Activated T-helper 2 cell treated with anti-CD3 and anti-CD28 coated beads, Interferon-gamma antibody, Interleukin-2, Interleukin-4, amounts not matched to agents 10 μg/mL and 5 μg/mL and 100 μg/mL, durations not matched to agents 14 hours and 24 hours and 36 hours (primary cell): ENCODE data around the gene P2RY8. TPM values are rescaled to one million over a fixed set of nuclear protein-coding genes. Genes with fewer than 3 reads are reported as not detected.
"Not testable (repeated sequence)": the region's sequence is repeated elsewhere in the genome, so short reads cannot be mapped to it uniquely, and the experiment has no call there.

Experiments used
- DNase-seq: peaks from one replicate; pipeline ENCODE4 v3.0.0; 2021; ENCODE audit warnings: low spot score
- H3K27ac Mint-ChIP-seq: one replicate; pipeline ENCODE4 v1.8.0; 2021; ENCODE audit warnings: mixed read lengths
- H3K27me3 Mint-ChIP-seq: one replicate; pipeline ENCODE4 v1.8.0; 2021; ENCODE audit warnings: low read depth, mixed read lengths
- H3K36me3 Mint-ChIP-seq: one replicate; pipeline ENCODE4 v1.8.0; 2021; ENCODE audit warnings: low read depth, mixed read lengths
- H3K4me1 Mint-ChIP-seq: one replicate; pipeline ENCODE4 v1.8.0; 2021; ENCODE audit warnings: low read depth, mixed read lengths
- H3K4me3 Mint-ChIP-seq: one replicate; pipeline ENCODE4 v1.8.0; 2021; ENCODE audit warnings: low read depth, mild to moderate bottlenecking, moderate library complexity, mixed read lengths
- H3K9me3 Mint-ChIP-seq: one replicate; pipeline ENCODE4 v1.8.0; 2021; ENCODE audit warnings: mixed read lengths
- intact Hi-C: fragments of 100-400 bp; cut with micrococcal nuclease; formaldehyde crosslinking; loops from one replicate; pipeline ENCODE4 v1.15.1; 2023
- total RNA-seq: library from RNA; stranded (reverse); gene quantifications from 2 replicates; pipeline ENCODE4 v1.2.3, GENCODE V29; 2022

Gene P2RY8
- total RNA-seq, 1 donor from 2014 or later: 34.5 TPM

- no peaks in the 10 kb centered on the region for H3K36me3 Mint-ChIP-seq
- H3K9me3 Mint-ChIP-seq: no peaks in the 10 kb centered on the region
- no peak overlapping the region for H3K4me3 Mint-ChIP-seq
- no peak for DNase-seq
- H3K27ac Mint-ChIP-seq: no peak overlapping the region
- intact Hi-C loops: no loop called here
- H3K27me3 Mint-ChIP-seq: peaks cover 6% of the 10 kb centered on the region
- H3K4me1 Mint-ChIP-seq: peaks cover 39% of the 10 kb centered on the region
These were observed 24.2 kb upstream of the P2RY8 start for GRCh38 chrX:1561164-1561563.

- peaks cover 37% of the 10 kb centered on the region for H3K4me1 Mint-ChIP-seq
- intact Hi-C loops: no loop called here
- H3K9me3 Mint-ChIP-seq: peaks cover 10% of the 10 kb centered on the region
- H3K36me3 Mint-ChIP-seq: peaks cover 10% of the 10 kb centered on the region
- peak; percentile 7 for DNase-seq
- no peak overlapping the region for H3K27ac Mint-ChIP-seq
- H3K27me3 Mint-ChIP-seq: peaks cover 6% of the 10 kb centered on the region
- no peak overlapping the region for H3K4me3 Mint-ChIP-seq
These were observed 21.9 kb upstream of the P2RY8 start for GRCh38 chrX:1558761-1559468.

- DNase-seq: peak; percentile 4
- H3K4me3 Mint-ChIP-seq, H3K27me3 Mint-ChIP-seq, H3K27ac Mint-ChIP-seq, intact Hi-C loops: not testable (repeated sequence)
- peaks cover 14% of the 10 kb centered on the region for H3K9me3 Mint-ChIP-seq
- peaks cover 35% of the 10 kb centered on the region for H3K4me1 Mint-ChIP-seq
- H3K36me3 Mint-ChIP-seq: peaks cover 10% of the 10 kb centered on the region
These were observed 20.5 kb upstream of the P2RY8 start for GRCh38 chrX:1557442-1557841.

GRCh38 chrX:1555370-1555769 lies 18.4 kb upstream of the P2RY8 start:
- Mint-ChIP-seq H3K27me3 (peaks cover 5% of the 10 kb centered on the region), H3K9me3 (peaks cover 18% of the 10 kb centered on the region), H3K4me1 (peaks cover 32% of the 10 kb centered on the region), H3K27ac (peak overlapping the region; percentile 24), H3K36me3 (peaks cover 20% of the 10 kb centered on the region), H3K4me3 (no peak overlapping the region)
- intact Hi-C loops: no loop called here
- DNase-seq: no peak

- no peak overlapping the region for H3K4me3 Mint-ChIP-seq
- intact Hi-C loops: no loop called here
- peaks cover 5% of the 10 kb centered on the region for H3K27me3 Mint-ChIP-seq
- H3K4me1 Mint-ChIP-seq: peaks cover 34% of the 10 kb centered on the region
- peak; percentile 66 for DNase-seq
- H3K27ac Mint-ChIP-seq: peak overlapping the region; percentile 45
- peaks cover 18% of the 10 kb centered on the region for H3K9me3 Mint-ChIP-seq
- peaks cover 23% of the 10 kb centered on the region for H3K36me3 Mint-ChIP-seq
These were observed 17.7 kb upstream of the P2RY8 start for GRCh38 chrX:1554469-1555210.

- Mint-ChIP-seq H3K4me1 (peaks cover 25% of the 10 kb centered on the region), H3K36me3 (peaks cover 23% of the 10 kb centered on the region), H3K27ac (no peak overlapping the region), H3K9me3 (peaks cover 23% of the 10 kb centered on the region), H3K27me3 (peaks cover 5% of the 10 kb centered on the region), H3K4me3 (no peak overlapping the region)
- DNase-seq: no peak
- intact Hi-C loops: no loop called here
These were observed 15.1 kb upstream of the P2RY8 start for GRCh38 chrX:1551959-1552546.

- peaks cover 14% of the 10 kb centered on the region for H3K9me3 Mint-ChIP-seq
- H3K27ac Mint-ChIP-seq: no peak overlapping the region
- H3K27me3 Mint-ChIP-seq: peaks cover 4% of the 10 kb centered on the region
- H3K4me3 Mint-ChIP-seq: no peak overlapping the region
- intact Hi-C loops: no loop called here
- H3K4me1 Mint-ChIP-seq: peaks cover 8% of the 10 kb centered on the region
- H3K36me3 Mint-ChIP-seq: peaks cover 12% of the 10 kb centered on the region
- DNase-seq: peak; percentile 6
These were observed 9.8 kb upstream of the P2RY8 start for GRCh38 chrX:1546691-1547251.

GRCh38 chrX:1545776-1546408 lies 8.9 kb upstream of the P2RY8 start:
- Mint-ChIP-seq H3K36me3 (peaks cover 9% of the 10 kb centered on the region), H3K27me3 (no peaks in the 10 kb centered on the region), H3K4me1 (peaks cover 5% of the 10 kb centered on the region), H3K4me3 (no peak overlapping the region), H3K9me3 (peaks cover 12% of the 10 kb centered on the region), H3K27ac (peak overlapping the region; percentile 1)
- DNase-seq: peak; percentile 5
- intact Hi-C loops: no loop called here

- Mint-ChIP-seq H3K27ac (no peak overlapping the region), H3K4me3 (no peak overlapping the region), H3K9me3 (peaks cover 7% of the 10 kb centered on the region), H3K4me1 (peaks cover 3% of the 10 kb centered on the region), H3K36me3 (peaks cover 6% of the 10 kb centered on the region), H3K27me3 (no peaks in the 10 kb centered on the region)
- intact Hi-C loops: no loop called here
- DNase-seq: no peak
These were observed 6.2 kb upstream of the P2RY8 start for GRCh38 chrX:1542994-1543725.

- H3K27me3 Mint-ChIP-seq, H3K36me3 Mint-ChIP-seq, H3K9me3 Mint-ChIP-seq: not testable (repeated sequence)
- intact Hi-C loops: loop anchor here (5.0 kb wide), 2 partner anchors 37 to 147 kb away; partner anchors contain the start of gene SLC25A6
- peak overlapping the region; percentile 10 for H3K4me3 Mint-ChIP-seq
- DNase-seq: peak; percentile 3
- H3K4me1 Mint-ChIP-seq: peaks cover 14% of the 10 kb centered on the region
- peak overlapping the region; percentile 31 for H3K27ac Mint-ChIP-seq
These were observed 2.2 kb upstream of the P2RY8 start for GRCh38 chrX:1539146-1539545.

- intact Hi-C loops: loop anchor here (1.0 to 5.0 kb wide), 8 partner anchors 35 to 145 kb away; partner anchors contain the start of genes AKAP17A and SLC25A6
- DNase-seq, H3K9me3 Mint-ChIP-seq, H3K27me3 Mint-ChIP-seq: not testable (repeated sequence)
- H3K4me3 Mint-ChIP-seq: peak overlapping the region; percentile 94
- peaks cover 14% of the 10 kb centered on the region for H3K4me1 Mint-ChIP-seq
- H3K36me3 Mint-ChIP-seq: peaks cover 12% of the 10 kb centered on the region
- peak overlapping the region; percentile 99 for H3K27ac Mint-ChIP-seq
These were observed 718 bp upstream of the P2RY8 start for GRCh38 chrX:1537716-1538090.

GRCh38 chrX:1536712-1537030 lies 314 bp downstream of the P2RY8 start:
- Mint-ChIP-seq H3K4me1 (peaks cover 14% of the 10 kb centered on the region), H3K4me3 (peak overlapping the region; percentile 94), H3K36me3 (peaks cover 16% of the 10 kb centered on the region), H3K9me3 (no peaks in the 10 kb centered on the region), H3K27me3 (no peaks in the 10 kb centered on the region), H3K27ac (peak overlapping the region; percentile 99)
- no peak for DNase-seq
- intact Hi-C loops: loop anchor here (1.0 to 5.0 kb wide), 10 partner anchors 8 to 144 kb away; partner anchors contain the start of genes AKAP17A and SLC25A6
